Liver (tissue), 9 donors: Measurements from ENCODE around the gene EVC2. TPM values are rescaled to one million over a fixed set of nuclear protein-coding genes. Genes with fewer than 3 reads are reported as not detected.

Source experiments
- DNase-seq: peaks from one replicate; pipeline ENCODE4 v3.0.0-alpha.2; 2017; ENCODE audit warnings: low spot score
- H3K27ac ChIP-seq, 2 donors: one replicate each; pipeline ENCODE4 v1.7.0; 2013; ENCODE audit warnings: inconsistent platforms in 2 of 2, low read length in 2 of 2, control low read depth in 1 of 2, low read depth in 1 of 2, mild to moderate bottlenecking in 1 of 2
- H3K27me3 ChIP-seq, 4 donors: one replicate each; pipeline versions ENCODE4 v1.6.1 to v1.7.0; 2013; ENCODE audit warnings: low read length in 3 of 4, inconsistent platforms in 1 of 4, mild to moderate bottlenecking in 1 of 4, moderate library complexity in 1 of 4; ENCODE audit not compliant: control insufficient read depth in 4 of 4, insufficient read depth in 4 of 4
- H3K36me3 ChIP-seq, 4 donors: one replicate each; pipeline versions ENCODE4 v1.6.1 to v1.7.0; 2013; ENCODE audit warnings: low read length in 3 of 4, mild to moderate bottlenecking in 3 of 4, low read depth in 1 of 4, moderate library complexity in 1 of 4; ENCODE audit not compliant: control insufficient read depth in 4 of 4, insufficient read depth in 3 of 4
- H3K4me1 ChIP-seq, 4 donors: one replicate each; pipeline versions ENCODE4 v1.6.1 to v1.7.0; 2013; ENCODE audit warnings: low read length in 3 of 4, mild to moderate bottlenecking in 3 of 4, moderate library complexity in 1 of 4; ENCODE audit not compliant: control insufficient read depth in 4 of 4, insufficient read depth in 4 of 4
- H3K4me3 ChIP-seq, 3 donors: one replicate each; pipeline versions ENCODE4 v1.6.1 to v1.7.0; 2013; ENCODE audit warnings: low read length in 3 of 3, control low read depth in 1 of 3, low read depth in 1 of 3, mild to moderate bottlenecking in 1 of 3
- H3K9ac ChIP-seq, 2 donors: one replicate each; pipeline ENCODE4 v1.7.0; 2013; ENCODE audit warnings: low read length in 2 of 2, mild to moderate bottlenecking in 2 of 2, moderate library complexity in 2 of 2, control low read depth in 1 of 2, low read depth in 1 of 2
- H3K9me3 ChIP-seq, 4 donors: one replicate each; pipeline versions ENCODE4 v1.6.1 to v1.7.0; 2013; ENCODE audit warnings: low read length in 3 of 4; ENCODE audit not compliant: control insufficient read depth in 4 of 4
- CTCF ChIP-seq: fragments of 150-350 bp; IDR thresholded peaks from 2 replicates; pipeline ENCODE4 v1.5.1; 2017; ENCODE audit warnings: improper control_type of control experiment, low read depth, low read length; ENCODE audit not compliant: missing input control
- FOXA1 ChIP-seq: IDR thresholded peaks from 2 replicates; pipeline ENCODE4 v1.6.1; 2016; ENCODE audit warnings: antibody characterized with exemption
- HNF4A ChIP-seq, 2 donors: conservative IDR thresholded peaks; 2 replicates each; pipeline ENCODE4 v1.6.1; 2016; ENCODE audit warnings: antibody characterized with exemption in 2 of 2, mild to moderate bottlenecking in 2 of 2
- HNF4G ChIP-seq: IDR thresholded peaks from 2 replicates; pipeline ENCODE4 v1.6.1; 2016; ENCODE audit warnings: antibody characterized with exemption
- NR2F2 ChIP-seq: IDR thresholded peaks from 2 replicates; pipeline ENCODE4 v1.6.1; 2016; ENCODE audit warnings: antibody characterized with exemption
- RAD21 ChIP-seq, 2 donors: IDR thresholded peaks; 2 replicates each; pipeline ENCODE4 v1.6.1; 2016; ENCODE audit warnings: antibody characterized with exemption in 2 of 2, mild to moderate bottlenecking in 2 of 2
- REST ChIP-seq: IDR thresholded peaks from 2 replicates; pipeline ENCODE4 v1.6.1; 2016; ENCODE audit warnings: antibody characterized with exemption, mild to moderate bottlenecking
- SP1 ChIP-seq: IDR thresholded peaks from 2 replicates; pipeline ENCODE4 v1.6.1; 2018; ENCODE audit warnings: antibody characterized with exemption, mild to moderate bottlenecking
- TAF1 ChIP-seq: conservative IDR thresholded peaks from 2 replicates; pipeline ENCODE4 v1.6.1; 2016; ENCODE audit warnings: antibody characterized with exemption, mild to moderate bottlenecking
- YY1 ChIP-seq: IDR thresholded peaks from 2 replicates; pipeline ENCODE4 v1.6.1; 2016; ENCODE audit warnings: antibody characterized with exemption, mild to moderate bottlenecking
- ZBTB33 ChIP-seq: IDR thresholded peaks from 2 replicates; pipeline ENCODE4 v1.6.1; 2016; ENCODE audit warnings: antibody characterized with exemption
- WGBS: extraction: QIAGEN DNeasy Blood & Tissue Kit; methylation state at CpG from one replicate; pipeline ENCODE4 v1.1.7; 2013; 5-methylcytosine and 5-hydroxymethylcytosine counted together
- polyA plus RNA-seq, 2 donors: library from polyadenylated mRNA; stranded (reverse) in 1 of 2; unstranded in 1 of 2; fragments of 200-250 nt in 1 of 2; fragments of >200 nt in 1 of 2; fragmentation: Nextera tagmentation in 1 of 2; extraction: Ambion mirVana in 1 of 2; gene quantifications; one replicate each; pipeline versions ENCODE4 v1.2.1 to v1.2.3, GENCODE V29; 2013 to 2015
- total RNA-seq, 2 donors: library from RNA; depleted of rRNA; stranded (reverse); fragments of >200 nt; gene quantifications; one replicate each; pipeline ENCODE4 v1.2.3, GENCODE V29; 2014
- donor health status: healthy.
- donor health status: healthy.
- donor health status: healthy.
- donor health status: healthy.
- donor health status: healthy.

EVC2 gene
- total and polyA plus RNA-seq, 4 donors, result 0.26 to 1.3 (median 0.57) TPM

- Histone ChIP-seq H3K27ac (no peak overlapping the region), H3K4me3 (no peak overlapping the region), H3K36me3 (peaks cover 0 to 2% (median 0%) of the 10 kb centered on the region in 4 donors), H3K27me3 (no peaks in the 10 kb centered on the region), H3K9ac (no peak overlapping the region), H3K4me1 (no peaks in the 10 kb centered on the region), H3K9me3 (no peaks in the 10 kb centered on the region)
- DNase-seq, result no peak
- WGBS, result 82% methylated on average over 7 of the region's 7 CpGs
- TF ChIP-seq HNF4A (conservative IDR thresholded peaks at IDR 0.05) (no peak), NR2F2 (no peak), YY1 (no peak), CTCF (no peak), TAF1 (no peak), REST (no peak), SP1 (no peak), RAD21 (IDR thresholded peaks at IDR 0.05) (no peak), HNF4G (no peak)
Observed at GRCh38 chr4:5691491-5692132, 16.7 kb downstream of the EVC2 start.

GRCh38 chr4:5689065-5689464 lies 19.3 kb downstream of the EVC2 start:
- H3K4me1 ChIP-seq, result no peaks in the 10 kb centered on the region
- H3K27ac ChIP-seq, result no peak overlapping the region
- no peak for DNase-seq
- H3K9me3 ChIP-seq, result peaks cover 0 to 2% (median under 1%) of the 10 kb centered on the region in 4 donors
- H3K36me3 ChIP-seq, result peaks cover 0 to 3% (median 1%) of the 10 kb centered on the region in 4 donors
- 90% methylated on average over 8 of the region's 8 CpGs for WGBS
- no peaks in the 10 kb centered on the region for H3K27me3 ChIP-seq
- no peak overlapping the region for H3K9ac ChIP-seq
- TF ChIP-seq REST (no peak), TAF1 (no peak), FOXA1 (no peak), ZBTB33 (no peak)
- no peak overlapping the region for H3K4me3 ChIP-seq
